Measurements from ENCODE around the gene TMEM179B. TPM values are rescaled to one million over a fixed set of nuclear protein-coding genes. Genes with fewer than 3 reads are reported as not detected.

The TMEM179B gene
- total and polyA plus RNA-seq, 2 donors (not counting 1 experiment from before 2014, with no cell fraction given) = 41.9 to 69.5 TPM

DNA sequence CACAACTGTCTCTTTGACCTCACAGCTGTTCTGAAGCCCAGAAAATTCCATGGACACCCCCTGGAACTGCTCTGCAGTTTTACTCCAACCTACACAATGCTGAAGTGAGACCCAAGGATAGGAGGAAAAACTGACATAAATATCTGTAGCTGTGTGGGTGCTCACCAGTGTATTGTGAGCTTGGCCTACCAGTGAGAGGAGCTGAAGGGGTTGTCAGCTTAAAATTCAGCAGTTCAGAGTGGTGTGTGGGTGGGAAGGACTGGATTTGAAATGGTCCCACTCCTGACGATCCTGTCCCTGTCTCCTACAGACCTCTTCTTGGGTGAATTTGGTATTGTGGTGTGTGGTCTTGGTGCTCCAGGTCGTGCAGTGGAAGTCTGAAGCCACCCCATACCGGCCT, 2.4 kb downstream of the TMEM179B start:
- Histone ChIP-seq H3K4me3 (replicated peaks in 1 of 4; ENCODE audit: control extremely low read depth in 1 of 4, insufficient read depth in 1 of 4, low read depth in 3 of 4, low read length in 4 of 4) (no peak overlapping the region), H3K4me2 (ENCODE audit: extremely low read depth, insufficient read depth, low read length) (no peak overlapping the region), H3K9ac (ENCODE audit: insufficient read depth, low read length) (no peak overlapping the region), H4K20me1 (ENCODE audit: control insufficient read depth, extremely low read depth, insufficient read depth, low read length) (no peaks in the 10 kb centered on the region), H2AFZ (ENCODE audit: low read length) (no peak overlapping the region), H3K27me3 (ENCODE audit: control insufficient read depth, insufficient read depth, low read length) (no peaks in the 10 kb centered on the region), H3K27ac (ENCODE audit: insufficient read depth, low read length) (no peak overlapping the region), H3K9me3 (ENCODE audit: control insufficient read depth, insufficient read depth, low read depth, low read length) (no peaks in the 10 kb centered on the region), H3K4me1 (ENCODE audit: control insufficient read depth, extremely low read depth, insufficient read depth, low read length) (peaks cover 19% of the 10 kb centered on the region), H3K36me3 (ENCODE audit: control insufficient read depth, insufficient read depth, low read length) (peaks cover 13% of the 10 kb centered on the region), H3K79me2 (ENCODE audit: control insufficient read depth, insufficient read depth, low read length) (peaks cover 39% of the 10 kb centered on the region)
- DNase-seq (ENCODE audit: low read depth in 2 of 2) = no peak
- TF ChIP-seq, protein P1, sequence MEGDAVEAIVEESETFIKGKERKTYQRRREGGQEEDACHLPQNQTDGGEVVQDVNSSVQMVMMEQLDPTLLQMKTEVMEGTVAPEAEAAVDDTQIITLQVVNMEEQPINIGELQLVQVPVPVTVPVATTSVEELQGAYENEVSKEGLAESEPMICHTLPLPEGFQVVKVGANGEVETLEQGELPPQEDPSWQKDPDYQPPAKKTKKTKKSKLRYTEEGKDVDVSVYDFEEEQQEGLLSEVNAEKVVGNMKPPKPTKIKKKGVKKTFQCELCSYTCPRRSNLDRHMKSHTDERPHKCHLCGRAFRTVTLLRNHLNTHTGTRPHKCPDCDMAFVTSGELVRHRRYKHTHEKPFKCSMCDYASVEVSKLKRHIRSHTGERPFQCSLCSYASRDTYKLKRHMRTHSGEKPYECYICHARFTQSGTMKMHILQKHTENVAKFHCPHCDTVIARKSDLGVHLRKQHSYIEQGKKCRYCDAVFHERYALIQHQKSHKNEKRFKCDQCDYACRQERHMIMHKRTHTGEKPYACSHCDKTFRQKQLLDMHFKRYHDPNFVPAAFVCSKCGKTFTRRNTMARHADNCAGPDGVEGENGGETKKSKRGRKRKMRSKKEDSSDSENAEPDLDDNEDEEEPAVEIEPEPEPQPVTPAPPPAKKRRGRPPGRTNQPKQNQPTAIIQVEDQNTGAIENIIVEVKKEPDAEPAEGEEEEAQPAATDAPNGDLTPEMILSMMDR (conservative IDR thresholded peaks at IDR 0.05 in 1 of 2, IDR thresholded peaks at IDR 0.05 in 1 of 2; ENCODE audit: low read depth in 1 of 2, low read length in 2 of 2) = no peak

DNA sequence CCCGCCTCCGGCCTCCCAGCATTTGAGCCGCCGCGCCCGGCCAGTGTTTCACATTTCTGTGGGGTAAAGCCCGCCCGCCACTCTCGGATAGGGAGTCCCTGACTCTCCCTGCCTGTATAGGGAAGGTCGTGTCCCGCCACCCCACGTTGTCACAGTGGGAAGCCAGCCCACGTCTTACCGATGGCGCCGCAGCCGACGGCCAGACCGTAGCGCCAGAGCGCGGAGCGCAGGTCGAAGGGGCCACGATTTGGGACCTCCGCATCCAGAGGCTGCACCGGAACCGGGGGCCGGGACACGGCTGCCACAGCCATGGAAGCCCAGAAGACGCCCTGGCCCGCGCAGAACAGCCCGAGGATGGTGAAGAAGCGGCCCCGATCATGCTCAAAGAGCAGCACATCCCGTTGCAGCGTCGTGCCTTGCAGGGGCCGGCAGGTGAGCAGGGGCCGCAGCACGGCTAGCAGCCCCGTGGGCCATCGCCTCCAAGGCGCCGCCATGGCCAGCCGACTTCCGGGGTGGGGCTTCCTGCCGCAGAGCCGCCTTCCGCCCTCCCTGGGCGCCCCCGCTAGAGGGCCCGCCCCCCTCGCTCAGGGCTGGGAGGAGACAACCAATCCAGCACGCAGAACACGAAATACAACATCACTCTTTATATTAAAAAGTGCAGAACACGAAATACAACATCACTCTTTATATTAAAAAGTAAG, 4.4 kb downstream of the TMEM179B start, which contains the start of gene TMEM223:
TSS of gene TMEM223 (minus strand) at position 506 of the 701 bp plus-strand sequence. CDS start at position 494, 12 bp downstream.
- Histone ChIP-seq H4K20me1 (ENCODE audit: control insufficient read depth, extremely low read depth, insufficient read depth, low read length) (no peaks in the 10 kb centered on the region), H3K36me3 (ENCODE audit: control insufficient read depth, insufficient read depth, low read length) (peaks cover 22% of the 10 kb centered on the region), H3K27me3 (ENCODE audit: control insufficient read depth, insufficient read depth, low read length) (no peaks in the 10 kb centered on the region), H2AFZ (ENCODE audit: low read length) (peak within 1 kb of the TSS; percentile 12), H3K4me1 (ENCODE audit: control insufficient read depth, extremely low read depth, insufficient read depth, low read length) (peaks cover 14% of the 10 kb centered on the region), H3K79me2 (ENCODE audit: control insufficient read depth, insufficient read depth, low read length) (peaks cover 39% of the 10 kb centered on the region), H3K4me2 (ENCODE audit: extremely low read depth, insufficient read depth, low read length) (peak within 1 kb of the TSS; percentile 94), H3K9ac (ENCODE audit: insufficient read depth, low read length) (peak within 1 kb of the TSS; percentile 81), H3K4me3 (replicated peaks in 1 of 4; ENCODE audit: control extremely low read depth in 1 of 4, insufficient read depth in 1 of 4, low read depth in 3 of 4, low read length in 4 of 4) (peak within 1 kb of the TSS; percentile 67 to 96 (median 82)), H3K27ac (ENCODE audit: insufficient read depth, low read length) (peak within 1 kb of the TSS; percentile 85), H3K9me3 (ENCODE audit: control insufficient read depth, insufficient read depth, low read depth, low read length) (no peaks in the 10 kb centered on the region)
- peak; percentile 75 for DNase-seq (ENCODE audit: low read depth in 2 of 2)
- no peak for TF ChIP-seq EZH2 (IDR thresholded peaks at IDR 0.05; ENCODE audit: low read length, missing control alignments)
- TF ChIP-seq, protein P1 (conservative IDR thresholded peaks at IDR 0.05 in 1 of 2, IDR thresholded peaks at IDR 0.05 in 1 of 2; ENCODE audit: low read depth in 1 of 2, low read length in 2 of 2) = no peak

DNA sequence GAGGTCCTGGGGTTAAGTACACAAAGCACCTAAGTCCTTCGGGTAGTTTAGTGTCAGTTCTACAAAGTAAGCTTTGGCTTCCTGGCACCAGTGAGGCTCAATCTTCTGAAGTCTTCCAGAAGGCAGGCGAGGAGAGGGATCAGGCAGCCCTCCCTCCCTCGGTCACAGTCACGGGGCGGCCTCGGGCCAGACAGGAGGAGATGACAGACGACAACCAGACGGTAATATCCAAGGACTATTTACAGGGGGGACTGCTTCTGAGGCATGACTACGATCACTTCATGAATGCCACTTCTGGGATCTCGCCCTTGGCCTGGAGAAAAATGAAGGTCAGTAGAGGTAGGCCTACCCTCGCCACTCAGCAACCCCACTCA, 5.0 kb downstream of the TMEM179B start:
- Histone ChIP-seq H3K27ac (ENCODE audit: insufficient read depth, low read length) (peak overlapping the region; percentile 85), H2AFZ (ENCODE audit: low read length) (no peak overlapping the region), H3K79me2 (ENCODE audit: control insufficient read depth, insufficient read depth, low read length) (peaks cover 39% of the 10 kb centered on the region), H3K9me3 (ENCODE audit: control insufficient read depth, insufficient read depth, low read depth, low read length) (no peaks in the 10 kb centered on the region), H3K4me1 (ENCODE audit: control insufficient read depth, extremely low read depth, insufficient read depth, low read length) (peaks cover 14% of the 10 kb centered on the region), H4K20me1 (ENCODE audit: control insufficient read depth, extremely low read depth, insufficient read depth, low read length) (no peaks in the 10 kb centered on the region), H3K4me2 (ENCODE audit: extremely low read depth, insufficient read depth, low read length) (peak overlapping the region; percentile 60), H3K36me3 (ENCODE audit: control insufficient read depth, insufficient read depth, low read length) (peaks cover 22% of the 10 kb centered on the region), H3K9ac (ENCODE audit: insufficient read depth, low read length) (no peak overlapping the region), H3K4me3 (replicated peaks in 1 of 4; ENCODE audit: control extremely low read depth in 1 of 4, insufficient read depth in 1 of 4, low read depth in 3 of 4, low read length in 4 of 4) (peak overlapping the region in 2 of 4 experiments; percentile 46 to 76), H3K27me3 (ENCODE audit: control insufficient read depth, insufficient read depth, low read length) (no peaks in the 10 kb centered on the region)
- TF ChIP-seq EZH2 (IDR thresholded peaks at IDR 0.05; ENCODE audit: low read length, missing control alignments) = no peak
- TF ChIP-seq, protein P1 (conservative IDR thresholded peaks at IDR 0.05 in 1 of 2, IDR thresholded peaks at IDR 0.05 in 1 of 2; ENCODE audit: low read depth in 1 of 2, low read length in 2 of 2) = no peak
- peak in 1 of 2 donors; percentile 17 for DNase-seq (ENCODE audit: low read depth in 2 of 2)

Measured in fibroblast of lung (primary cell).